ENCODE data around the gene PARD3B.

The PARD3B gene

DNA sequence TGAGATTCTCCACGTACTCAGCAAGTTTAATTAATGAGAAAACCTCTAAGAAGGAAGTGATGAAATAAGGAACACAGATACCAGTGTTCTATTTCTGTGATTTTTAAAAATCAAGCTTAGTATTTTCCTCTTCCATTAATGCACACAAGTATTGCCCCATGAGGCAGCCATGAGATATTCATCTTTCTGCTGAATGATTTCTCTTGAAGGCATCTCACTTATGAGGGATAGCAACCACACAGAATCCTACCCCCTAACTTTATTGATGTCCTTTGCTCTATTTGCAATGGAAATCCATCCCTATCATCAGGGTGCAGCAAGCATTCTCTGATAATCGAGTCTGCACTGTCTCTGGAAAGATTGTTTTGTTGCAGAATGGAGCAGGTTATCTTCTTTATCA, 893.0 kb downstream of the PARD3B start:
- no peak for FAIRE-seq
- TF ChIP-seq, protein P1, sequence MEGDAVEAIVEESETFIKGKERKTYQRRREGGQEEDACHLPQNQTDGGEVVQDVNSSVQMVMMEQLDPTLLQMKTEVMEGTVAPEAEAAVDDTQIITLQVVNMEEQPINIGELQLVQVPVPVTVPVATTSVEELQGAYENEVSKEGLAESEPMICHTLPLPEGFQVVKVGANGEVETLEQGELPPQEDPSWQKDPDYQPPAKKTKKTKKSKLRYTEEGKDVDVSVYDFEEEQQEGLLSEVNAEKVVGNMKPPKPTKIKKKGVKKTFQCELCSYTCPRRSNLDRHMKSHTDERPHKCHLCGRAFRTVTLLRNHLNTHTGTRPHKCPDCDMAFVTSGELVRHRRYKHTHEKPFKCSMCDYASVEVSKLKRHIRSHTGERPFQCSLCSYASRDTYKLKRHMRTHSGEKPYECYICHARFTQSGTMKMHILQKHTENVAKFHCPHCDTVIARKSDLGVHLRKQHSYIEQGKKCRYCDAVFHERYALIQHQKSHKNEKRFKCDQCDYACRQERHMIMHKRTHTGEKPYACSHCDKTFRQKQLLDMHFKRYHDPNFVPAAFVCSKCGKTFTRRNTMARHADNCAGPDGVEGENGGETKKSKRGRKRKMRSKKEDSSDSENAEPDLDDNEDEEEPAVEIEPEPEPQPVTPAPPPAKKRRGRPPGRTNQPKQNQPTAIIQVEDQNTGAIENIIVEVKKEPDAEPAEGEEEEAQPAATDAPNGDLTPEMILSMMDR (IDR thresholded peaks at IDR 0.05; ENCODE audit: insufficient read depth, missing control alignments), result no peak
- no peak for DNase-seq (ENCODE audit: insufficient read length, low spot score)

DNA sequence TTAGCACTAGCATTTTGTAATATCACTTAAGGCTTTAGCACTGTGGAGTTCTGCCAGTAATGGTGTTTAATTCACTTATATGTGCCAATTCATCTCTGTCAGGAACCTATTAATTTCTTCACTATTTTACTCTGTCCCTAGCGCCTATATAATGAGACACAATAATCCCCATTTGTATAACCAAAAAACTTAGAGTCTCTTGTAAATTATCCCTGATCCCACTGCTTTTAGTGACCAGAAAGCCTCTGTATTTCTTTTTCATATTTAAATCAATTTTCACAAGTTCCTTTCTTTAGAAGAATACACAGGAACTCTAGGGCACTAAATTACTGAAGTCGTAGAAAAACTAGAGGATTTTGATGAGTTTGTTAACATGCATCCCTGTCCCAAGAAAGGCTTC, 894.3 kb downstream of the PARD3B start:
- TF ChIP-seq, protein P1 (IDR thresholded peaks at IDR 0.05; ENCODE audit: insufficient read depth, missing control alignments), result no peak
- DNase-seq (ENCODE audit: insufficient read length, low spot score) (no peak), FAIRE-seq (no peak)

DNA sequence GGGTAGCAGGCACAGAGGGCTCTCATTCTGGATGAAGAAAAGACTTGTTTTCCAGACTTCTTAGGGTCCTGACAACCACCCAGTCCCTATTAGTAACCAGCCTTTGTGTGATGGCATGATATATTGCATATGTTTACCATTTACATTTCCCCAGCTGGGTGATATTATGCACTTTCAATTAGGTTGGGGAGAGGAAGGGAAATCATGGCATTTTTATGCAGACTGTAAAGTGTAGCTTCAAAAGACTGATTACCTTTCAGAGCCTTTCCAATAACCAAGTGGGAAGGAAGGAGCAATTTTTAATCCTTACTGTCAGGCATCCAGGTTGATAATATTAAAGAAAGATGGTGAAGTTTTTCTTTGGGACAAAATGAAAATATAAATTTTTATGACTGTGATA, 896.2 kb downstream of the PARD3B start:
- TF ChIP-seq, protein P1 (IDR thresholded peaks at IDR 0.05; ENCODE audit: insufficient read depth, missing control alignments), result no peak
- FAIRE-seq (no peak), DNase-seq (ENCODE audit: insufficient read length, low spot score) (no peak)

DNA sequence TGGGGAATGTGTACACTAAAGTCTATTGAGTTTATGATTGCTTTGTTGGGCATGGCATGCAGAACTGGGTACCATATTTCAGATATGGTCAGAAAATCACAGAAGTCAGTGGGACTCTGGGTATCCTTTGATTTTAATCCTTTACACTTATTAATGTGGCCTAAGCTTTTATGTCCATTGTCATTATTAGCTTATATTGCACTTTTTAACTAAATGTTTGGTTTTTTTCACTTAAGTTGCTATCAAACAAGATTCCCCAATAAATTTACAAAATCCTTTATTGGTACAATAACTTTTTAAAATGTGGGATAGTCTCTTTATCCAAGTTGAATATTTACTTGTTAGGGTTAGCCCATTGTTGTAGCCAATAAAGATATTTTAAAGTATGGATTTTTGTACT, 902.9 kb downstream of the PARD3B start:
- FAIRE-seq (no peak), DNase-seq (ENCODE audit: insufficient read length, low spot score) (no peak)
- TF ChIP-seq, protein P1 (IDR thresholded peaks at IDR 0.05; ENCODE audit: insufficient read depth, missing control alignments), result no peak

DNA sequence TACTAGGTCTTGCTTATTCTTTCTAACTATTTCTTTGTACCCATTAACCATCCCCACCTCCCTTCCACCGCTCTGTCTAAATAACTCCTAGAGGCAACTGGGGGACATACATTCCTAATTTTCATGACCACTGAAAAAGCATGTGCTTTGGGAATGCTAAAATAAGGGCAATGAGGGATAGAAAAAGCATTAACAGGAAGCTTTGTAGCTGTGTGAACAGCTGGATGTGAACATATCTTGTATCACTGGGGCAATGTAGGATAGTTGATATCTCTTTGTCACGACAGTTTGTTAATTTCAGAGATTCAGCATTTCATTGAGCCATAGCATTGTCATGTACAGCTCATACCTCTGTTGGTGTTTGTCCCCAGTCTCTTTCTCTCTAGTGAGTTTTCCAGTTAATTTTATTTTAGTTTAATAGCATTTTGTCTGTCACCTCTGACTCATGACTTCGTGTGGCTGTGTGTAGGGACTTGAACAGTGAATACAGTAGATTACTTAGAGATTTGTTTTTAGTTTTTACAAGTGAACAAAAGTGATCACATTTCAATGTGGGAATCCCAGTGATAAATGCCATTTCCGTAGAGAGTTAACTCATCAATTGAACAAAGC, 906.7 kb downstream of the PARD3B start:
- FAIRE-seq (no peak), DNase-seq (ENCODE audit: insufficient read length, low spot score) (no peak)
- TF ChIP-seq, protein P1 (IDR thresholded peaks at IDR 0.05; ENCODE audit: insufficient read depth, missing control alignments), result no peak

DNA sequence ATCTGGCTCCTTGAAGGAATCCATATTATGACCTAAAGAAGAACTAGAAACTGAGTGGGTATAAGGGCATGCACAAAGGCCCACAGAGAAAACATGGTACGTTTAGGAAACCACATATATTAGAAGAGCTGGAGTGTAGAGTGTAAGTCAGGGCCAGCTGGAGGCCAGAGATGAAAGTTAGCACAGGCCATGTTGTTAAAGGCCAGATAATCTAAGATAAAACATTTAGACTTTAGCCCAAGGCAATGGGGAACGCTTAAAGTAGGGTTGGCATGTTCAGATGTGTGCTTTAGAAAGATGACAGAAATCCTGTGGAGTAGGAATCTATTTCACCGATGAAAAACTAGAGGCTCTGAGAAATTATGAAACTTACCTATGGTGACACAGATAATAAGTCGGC, 907.9 kb downstream of the PARD3B start:
- no peak for DNase-seq (ENCODE audit: insufficient read length, low spot score)
- TF ChIP-seq, protein P1 (IDR thresholded peaks at IDR 0.05; ENCODE audit: insufficient read depth, missing control alignments), result no peak
- FAIRE-seq, result no peak

DNA sequence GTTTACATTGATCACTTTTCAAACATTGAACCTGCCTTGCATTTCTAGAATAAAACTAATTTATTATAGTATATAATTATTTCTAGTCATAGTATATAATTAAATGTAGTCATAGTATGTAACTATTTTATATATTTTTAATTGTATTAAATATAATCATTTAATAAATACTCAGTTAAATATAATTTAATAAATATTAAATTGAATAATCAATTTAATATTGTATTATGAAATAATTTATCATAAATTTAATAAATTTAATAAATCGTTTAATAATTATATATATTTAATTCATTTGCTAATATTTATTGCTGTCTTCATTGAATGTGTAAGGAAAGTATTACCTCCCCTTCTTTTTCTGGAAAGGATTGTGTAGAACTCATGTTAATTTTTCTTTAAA, 911.4 kb downstream of the PARD3B start:
- FAIRE-seq (no peak), DNase-seq (ENCODE audit: insufficient read length, low spot score) (no peak)
- TF ChIP-seq, protein P1 (IDR thresholded peaks at IDR 0.05; ENCODE audit: insufficient read depth, missing control alignments), result no peak

Data from D721Med (cell line).